ENCODE results near the gene PPP4R4. TPM values are rescaled to one million over a fixed set of nuclear protein-coding genes. Genes with fewer than 3 reads are reported as not detected.
A peak's percentile ranks its signal among the peaks of the same experiment; 100 is the strongest.

The PPP4R4 gene
- total RNA-seq, 1 donor from 2014 or later = 12.8 TPM

GRCh38 chr14:94322648-94323570, 148.8 kb downstream of the PPP4R4 start, which contains the start of gene SERPINA6:
Gene SERPINA6 (minus strand): TSS chr14:94323336. CDS start chr14:94314648, 8,688 bp downstream.
- H3K4me1 Mint-ChIP-seq (ENCODE audit: low read depth) = peaks cover 18% of the 10 kb centered on the region
- no peak within 1 kb of the TSS for H3K27ac Mint-ChIP-seq
- H3K36me3 Mint-ChIP-seq (ENCODE audit: insufficient read depth) = no peaks in the 10 kb centered on the region
- peak within 1 kb of the TSS; percentile 5 for H3K4me3 Mint-ChIP-seq (ENCODE audit: low read depth)
- no peaks in the 10 kb centered on the region for H3K27me3 Mint-ChIP-seq
- no peak for TF ChIP-seq CTCF (IDR thresholded peaks at IDR 0.05; ENCODE audit: unreplicated experiment)
- no peak for DNase-seq (ENCODE audit: low spot score, unreplicated experiment)
- H3K9me3 Mint-ChIP-seq (ENCODE audit: low read depth) = peaks cover 3% of the 10 kb centered on the region

- Mint-ChIP-seq H3K4me3 (ENCODE audit: low read depth) (no peak overlapping the region), H3K36me3 (ENCODE audit: insufficient read depth) (no peaks in the 10 kb centered on the region), H3K27ac (no peak overlapping the region), H3K27me3 (no peaks in the 10 kb centered on the region), H3K9me3 (ENCODE audit: low read depth) (peaks cover 3% of the 10 kb centered on the region), H3K4me1 (ENCODE audit: low read depth) (peaks cover 5% of the 10 kb centered on the region)
- TF ChIP-seq CTCF (IDR thresholded peaks at IDR 0.05; ENCODE audit: unreplicated experiment) = no peak
- DNase-seq (ENCODE audit: low spot score, unreplicated experiment) = no peak
These were observed 154.1 kb downstream of the PPP4R4 start for GRCh38 chr14:94328196-94328595.

Other genes starting within 250 kb of the PPP4R4 start
- gene FAM181A, start 247.0 kb upstream of the PPP4R4 start, total RNA-seq = not detected in 2 replicates
- gene ASB2, start 197.8 kb upstream of the PPP4R4 start, total RNA-seq = not detected in 2 replicates
- not detected in 2 replicates for gene CCDC197, start 177.0 kb upstream of the PPP4R4 start, total RNA-seq
- gene OTUB2, start 148.0 kb upstream of the PPP4R4 start, total RNA-seq = 7.0 and 7.4 TPM in 2 replicates
- gene DDX24, start 93.1 kb upstream of the PPP4R4 start, total RNA-seq = 139 and 141 TPM in 2 replicates
- 28.9 TPM in 2 replicates for gene IFI27L1, start 93.0 kb upstream of the PPP4R4 start, total RNA-seq
- 5.8 and 7.5 TPM in 2 replicates for gene IFI27, start 63.6 kb upstream of the PPP4R4 start, total RNA-seq
- gene IFI27L2, start 44.7 kb upstream of the PPP4R4 start, total RNA-seq = 27.4 and 32.2 TPM in 2 replicates
- 2.6 and 3.2 TPM in 2 replicates for gene SERPINA10, start 118.9 kb downstream of the PPP4R4 start, total RNA-seq
- 1.6 and 2.0 TPM in 2 replicates for gene SERPINA6, start 149.0 kb downstream of the PPP4R4 start, total RNA-seq
- gene SERPINA2, start 192.4 kb downstream of the PPP4R4 start, total RNA-seq = not detected in 2 replicates
- gene SERPINA1, start 214.3 kb downstream of the PPP4R4 start, total RNA-seq = 411 and 431 TPM in 2 replicates